ENCODE measurements around the gene TMEM150C. TPM values are rescaled to one million over a fixed set of nuclear protein-coding genes. Genes with fewer than 3 reads are reported as not detected.
A peak's percentile ranks its signal among the peaks of the same experiment; 100 is the strongest.

TMEM150C gene
- total and polyA plus RNA-seq, 5 donors from 2014 or later, result 0.10 to 0.21 (median 0.13) TPM; not detected in 2

- H3K27ac ChIP-seq (ENCODE audit: insufficient read depth, low read length, poor library complexity, severe bottlenecking), result no peak overlapping the region
- DNase-seq, result no peak
- H3K36me3 ChIP-seq (ENCODE audit: control insufficient read depth, insufficient read depth, low read length), result no peaks in the 10 kb centered on the region
- Mint-ChIP-seq H3K36me3 (no peaks in the 10 kb centered on the region), H3K27me3 (peaks cover 5% of the 10 kb centered on the region), H3K4me1 (no peaks in the 10 kb centered on the region), H3K4me3 (no peak overlapping the region), H3K9me3 (no peaks in the 10 kb centered on the region), H3K27ac (no peak overlapping the region)
- H3K9me3 ChIP-seq (ENCODE audit: control insufficient read depth in 2 of 2, low read length in 2 of 2), result no peaks in the 10 kb centered on the region
- no peaks in the 10 kb centered on the region for H3K27me3 ChIP-seq (ENCODE audit: control insufficient read depth, insufficient read depth, low read length)
- H3K4me1 ChIP-seq (ENCODE audit: control insufficient read depth, insufficient read depth, low read length, poor library complexity, severe bottlenecking), result no peaks in the 10 kb centered on the region
- no peak overlapping the region for H3K4me3 ChIP-seq (ENCODE audit: low read depth, low read length)
- no peak for ATAC-seq (ENCODE audit: low read depth in 2 of 2)
These were observed 65.4 kb downstream of the TMEM150C start for GRCh38 chr4:82496349-82496748.

- ATAC-seq (ENCODE audit: low read depth in 2 of 2), result no peak
- Histone ChIP-seq H3K27me3 (ENCODE audit: control insufficient read depth, insufficient read depth, low read length) (no peaks in the 10 kb centered on the region), H3K9me3 (ENCODE audit: control insufficient read depth in 2 of 2, low read length in 2 of 2) (no peaks in the 10 kb centered on the region), H3K4me1 (ENCODE audit: control insufficient read depth, insufficient read depth, low read length, poor library complexity, severe bottlenecking) (no peaks in the 10 kb centered on the region), H3K4me3 (ENCODE audit: low read depth, low read length) (no peak overlapping the region), H3K27ac (ENCODE audit: insufficient read depth, low read length, poor library complexity, severe bottlenecking) (no peak overlapping the region), H3K36me3 (ENCODE audit: control insufficient read depth, insufficient read depth, low read length) (no peaks in the 10 kb centered on the region)
- Mint-ChIP-seq H3K27ac (no peak overlapping the region), H3K9me3 (no peaks in the 10 kb centered on the region), H3K4me1 (no peaks in the 10 kb centered on the region), H3K36me3 (no peaks in the 10 kb centered on the region), H3K4me3 (peak overlapping the region in 1 of 4 donors; percentile 13), H3K27me3 (peaks cover 5% of the 10 kb centered on the region)
- DNase-seq, result no peak
These were observed 66.1 kb downstream of the TMEM150C start for GRCh38 chr4:82495666-82496065.

DNA sequence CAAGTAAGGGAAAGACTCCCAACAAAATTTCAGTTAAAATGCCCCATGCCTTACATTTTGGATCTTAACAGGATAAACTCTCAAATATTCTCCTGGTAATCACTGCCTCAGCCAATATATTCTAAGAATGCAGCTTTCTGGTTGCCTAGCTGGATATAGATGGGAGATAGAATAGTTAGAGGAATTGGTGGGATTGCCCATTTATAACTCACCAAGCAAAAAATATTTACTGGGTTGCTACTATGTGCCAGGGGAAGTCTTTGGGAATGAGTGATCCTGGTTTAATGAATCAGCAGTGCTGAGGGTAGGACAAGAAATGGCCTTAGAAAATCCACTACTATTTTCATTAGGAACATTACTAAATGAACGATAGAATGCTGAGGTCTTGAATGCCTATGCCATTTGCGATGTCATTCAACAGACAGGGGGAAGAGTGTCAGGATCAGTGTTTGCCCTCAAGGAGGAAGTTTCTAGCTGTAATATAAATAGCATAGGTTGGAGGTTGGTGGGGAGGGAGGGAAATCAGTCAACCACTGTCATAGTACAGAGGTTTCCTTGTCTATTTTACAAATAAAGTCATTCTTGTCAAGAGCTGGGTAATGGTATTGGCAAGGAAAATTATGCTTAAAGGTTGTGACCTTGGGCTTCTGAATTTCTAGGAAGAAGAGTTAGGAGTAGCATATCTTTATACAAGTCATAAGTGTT lies 67.9 kb downstream of the TMEM150C start:
- ATAC-seq (ENCODE audit: low read depth in 2 of 2) (no peak), DNase-seq (no peak)
- Histone ChIP-seq H3K36me3 (ENCODE audit: control insufficient read depth, insufficient read depth, low read length) (no peaks in the 10 kb centered on the region), H3K27ac (ENCODE audit: insufficient read depth, low read length, poor library complexity, severe bottlenecking) (no peak overlapping the region), H3K27me3 (ENCODE audit: control insufficient read depth, insufficient read depth, low read length) (no peaks in the 10 kb centered on the region), H3K9me3 (ENCODE audit: control insufficient read depth in 2 of 2, low read length in 2 of 2) (no peaks in the 10 kb centered on the region), H3K4me3 (ENCODE audit: low read depth, low read length) (no peak overlapping the region), H3K4me1 (ENCODE audit: control insufficient read depth, insufficient read depth, low read length, poor library complexity, severe bottlenecking) (no peaks in the 10 kb centered on the region)
- Mint-ChIP-seq H3K27me3 (no peaks in the 10 kb centered on the region), H3K9me3 (peaks cover 0 to 2% (median 0%) of the 10 kb centered on the region in 7 donors), H3K4me1 (no peaks in the 10 kb centered on the region), H3K4me3 (no peak overlapping the region), H3K36me3 (no peaks in the 10 kb centered on the region), H3K27ac (no peak overlapping the region)

DNA sequence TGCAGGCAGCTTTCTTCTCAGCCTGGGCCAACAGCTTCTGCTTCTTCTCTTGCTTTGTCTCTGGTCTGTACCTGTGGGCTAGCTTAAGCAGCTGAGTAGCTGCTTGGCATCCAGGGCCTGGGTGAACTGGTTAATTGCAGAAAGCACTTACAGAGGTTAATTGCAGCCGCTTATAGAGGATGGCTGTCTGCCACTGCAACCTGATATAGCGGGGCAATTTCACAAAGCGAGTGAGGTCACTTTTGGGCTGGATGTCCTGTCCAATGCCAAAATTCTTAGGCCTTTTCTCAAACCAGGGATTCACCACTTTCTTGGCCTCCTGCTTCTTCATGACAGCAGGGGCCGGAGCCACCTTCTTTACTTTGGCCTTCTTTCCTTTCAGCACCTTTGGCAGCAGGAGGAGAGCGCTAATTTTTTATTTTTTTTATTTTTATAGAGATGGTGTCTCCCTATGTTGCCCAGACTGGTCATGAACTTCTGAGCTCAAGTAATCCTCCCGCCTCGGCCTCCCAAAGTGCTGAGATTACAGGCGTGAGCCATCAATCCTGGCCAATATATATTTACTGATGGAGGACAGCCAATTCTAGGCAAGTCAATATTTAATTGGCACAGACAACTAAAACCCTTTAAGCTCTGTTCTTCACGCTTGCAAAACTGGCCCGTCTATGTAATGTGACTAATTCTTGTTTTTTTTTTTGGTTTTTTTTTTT lies 70.4 kb downstream of the TMEM150C start:
- H3K4me1 Mint-ChIP-seq, result no peaks in the 10 kb centered on the region
- ATAC-seq (ENCODE audit: low read depth in 2 of 2) (no peak), DNase-seq (no peak)
- Histone ChIP-seq H3K4me1 (ENCODE audit: control insufficient read depth, insufficient read depth, low read length, poor library complexity, severe bottlenecking) (no peaks in the 10 kb centered on the region), H3K27me3 (ENCODE audit: control insufficient read depth, insufficient read depth, low read length) (no peaks in the 10 kb centered on the region), H3K9me3 (ENCODE audit: control insufficient read depth in 2 of 2, low read length in 2 of 2) (no peaks in the 10 kb centered on the region), H3K4me3 (ENCODE audit: low read depth, low read length) (no peak overlapping the region), H3K36me3 (ENCODE audit: control insufficient read depth, insufficient read depth, low read length) (no peaks in the 10 kb centered on the region), H3K27ac (ENCODE audit: insufficient read depth, low read length, poor library complexity, severe bottlenecking) (no peak overlapping the region)
- no peaks in the 10 kb centered on the region for H3K27me3 Mint-ChIP-seq
- no peak overlapping the region for H3K27ac Mint-ChIP-seq
- peaks cover 0 to 2% (median 0%) of the 10 kb centered on the region in 7 donors for H3K9me3 Mint-ChIP-seq
- no peak overlapping the region for H3K4me3 Mint-ChIP-seq
- H3K36me3 Mint-ChIP-seq, result no peaks in the 10 kb centered on the region

GRCh38 chr4:82489987-82490386 lies 71.8 kb downstream of the TMEM150C start:
- no peaks in the 10 kb centered on the region for H3K4me1 Mint-ChIP-seq
- Histone ChIP-seq H3K36me3 (ENCODE audit: control insufficient read depth, insufficient read depth, low read length) (no peaks in the 10 kb centered on the region), H3K4me1 (ENCODE audit: control insufficient read depth, insufficient read depth, low read length, poor library complexity, severe bottlenecking) (no peaks in the 10 kb centered on the region), H3K27me3 (ENCODE audit: control insufficient read depth, insufficient read depth, low read length) (no peaks in the 10 kb centered on the region), H3K4me3 (ENCODE audit: low read depth, low read length) (no peak overlapping the region), H3K27ac (ENCODE audit: insufficient read depth, low read length, poor library complexity, severe bottlenecking) (no peak overlapping the region), H3K9me3 (ENCODE audit: control insufficient read depth in 2 of 2, low read length in 2 of 2) (no peaks in the 10 kb centered on the region)
- H3K9me3 Mint-ChIP-seq, result peaks cover 0 to 2% (median 0%) of the 10 kb centered on the region in 7 donors
- DNase-seq (no peak), ATAC-seq (ENCODE audit: low read depth in 2 of 2) (no peak)
- H3K27me3 Mint-ChIP-seq, result no peaks in the 10 kb centered on the region
- no peak overlapping the region for H3K4me3 Mint-ChIP-seq
- no peak overlapping the region for H3K27ac Mint-ChIP-seq
- peaks cover under 1% of the 10 kb centered on the region for H3K36me3 Mint-ChIP-seq

DNA sequence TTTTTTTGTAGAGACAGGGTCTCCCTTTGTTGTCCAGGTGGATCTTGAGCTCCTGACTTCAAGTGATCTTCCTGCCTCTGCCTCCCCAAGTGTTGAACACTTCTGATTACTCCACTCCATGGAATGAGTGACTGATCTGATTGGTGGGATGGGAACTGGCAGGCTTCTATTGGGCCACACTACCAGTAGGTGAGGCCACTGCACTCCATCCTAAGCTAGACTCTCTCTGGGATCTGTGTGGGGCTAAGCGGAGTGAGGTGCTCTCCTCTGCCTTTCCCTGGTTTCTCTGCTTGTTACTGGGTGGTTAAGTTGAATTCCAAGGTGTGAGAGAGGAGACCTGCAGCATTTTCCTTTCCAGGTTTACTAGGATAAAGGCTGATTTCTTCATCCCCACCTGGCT lies 72.7 kb downstream of the TMEM150C start:
- no peaks in the 10 kb centered on the region for H3K4me1 Mint-ChIP-seq
- peaks cover 0 to 2% (median 0%) of the 10 kb centered on the region in 7 donors for H3K9me3 Mint-ChIP-seq
- Histone ChIP-seq H3K27ac (ENCODE audit: insufficient read depth, low read length, poor library complexity, severe bottlenecking) (no peak overlapping the region), H3K9me3 (ENCODE audit: control insufficient read depth in 2 of 2, low read length in 2 of 2) (no peaks in the 10 kb centered on the region), H3K4me1 (ENCODE audit: control insufficient read depth, insufficient read depth, low read length, poor library complexity, severe bottlenecking) (no peaks in the 10 kb centered on the region), H3K36me3 (ENCODE audit: control insufficient read depth, insufficient read depth, low read length) (no peaks in the 10 kb centered on the region), H3K27me3 (ENCODE audit: control insufficient read depth, insufficient read depth, low read length) (no peaks in the 10 kb centered on the region), H3K4me3 (ENCODE audit: low read depth, low read length) (no peak overlapping the region)
- peaks cover 2% of the 10 kb centered on the region for H3K36me3 Mint-ChIP-seq
- no peaks in the 10 kb centered on the region for H3K27me3 Mint-ChIP-seq
- no peak for ATAC-seq (ENCODE audit: low read depth in 2 of 2)
- no peak for DNase-seq
- H3K4me3 Mint-ChIP-seq, result no peak overlapping the region
- H3K27ac Mint-ChIP-seq, result no peak overlapping the region

DNA sequence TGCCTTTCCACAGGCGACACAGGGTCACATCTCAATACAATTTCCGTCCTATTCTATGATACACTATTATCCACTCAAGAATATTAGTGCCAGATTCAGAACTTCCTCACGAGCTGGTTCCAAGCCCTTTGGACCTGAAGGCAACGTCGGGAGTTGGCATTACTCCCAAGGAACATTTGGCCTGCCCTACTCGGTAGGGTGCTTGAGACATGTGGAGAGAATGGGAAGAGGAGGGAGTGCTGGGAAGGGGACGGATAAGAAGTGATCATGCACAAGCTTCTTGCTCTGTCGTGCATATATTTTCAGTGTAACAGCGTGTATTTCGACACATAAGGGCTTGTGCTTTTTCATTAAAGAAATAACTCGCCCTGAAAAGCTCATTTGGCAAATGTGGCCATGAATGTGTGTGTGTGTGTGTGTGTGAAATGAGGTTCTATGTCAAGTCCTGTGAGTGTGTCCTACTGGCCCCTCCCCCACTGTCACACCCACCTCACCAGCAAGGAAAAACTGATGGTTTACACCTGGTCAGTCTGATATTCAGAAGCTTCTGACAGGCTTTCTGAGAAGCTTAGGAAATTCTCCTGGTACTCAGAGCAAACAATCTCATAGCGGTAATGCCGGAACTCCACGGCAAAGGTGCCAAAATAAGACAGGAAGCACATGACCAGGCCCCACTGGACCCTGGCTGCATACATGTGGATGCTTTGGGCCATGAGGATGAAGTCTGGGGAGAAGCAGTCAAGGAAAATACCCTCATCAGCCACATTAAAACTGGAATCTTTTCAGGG lies 76.6 kb downstream of the TMEM150C start:
- no peaks in the 10 kb centered on the region for H3K27me3 ChIP-seq (ENCODE audit: control insufficient read depth, insufficient read depth, low read length)
- Mint-ChIP-seq H3K4me3 (no peak overlapping the region), H3K9me3 (peaks cover 0 to 2% (median 0%) of the 10 kb centered on the region in 7 donors), H3K27ac (no peak overlapping the region), H3K36me3 (peaks cover 14% of the 10 kb centered on the region), H3K27me3 (no peaks in the 10 kb centered on the region), H3K4me1 (no peaks in the 10 kb centered on the region)
- DNase-seq (no peak), ATAC-seq (ENCODE audit: low read depth in 2 of 2) (no peak)
- no peaks in the 10 kb centered on the region for H3K4me1 ChIP-seq (ENCODE audit: control insufficient read depth, insufficient read depth, low read length, poor library complexity, severe bottlenecking)
- no peak overlapping the region for H3K27ac ChIP-seq (ENCODE audit: insufficient read depth, low read length, poor library complexity, severe bottlenecking)
- H3K36me3 ChIP-seq (ENCODE audit: control insufficient read depth, insufficient read depth, low read length), result no peaks in the 10 kb centered on the region
- H3K4me3 ChIP-seq (ENCODE audit: low read depth, low read length), result no peak overlapping the region
- H3K9me3 ChIP-seq (ENCODE audit: control insufficient read depth in 2 of 2, low read length in 2 of 2), result no peaks in the 10 kb centered on the region

All from CD4-positive, CD25-positive, alpha-beta regulatory T cell (primary cell).